DMS53 treated with DMSO at 0.1 percent for 48 hours (cell line): ENCODE data around the gene CD48.

ENCODE experiments used
- DNase-seq: peaks from one replicate; lab custom pipeline; 2025; ENCODE audit not compliant: unreplicated experiment; lab: John Stamatoyannopoulos, UW

The CD48 gene

DNA sequence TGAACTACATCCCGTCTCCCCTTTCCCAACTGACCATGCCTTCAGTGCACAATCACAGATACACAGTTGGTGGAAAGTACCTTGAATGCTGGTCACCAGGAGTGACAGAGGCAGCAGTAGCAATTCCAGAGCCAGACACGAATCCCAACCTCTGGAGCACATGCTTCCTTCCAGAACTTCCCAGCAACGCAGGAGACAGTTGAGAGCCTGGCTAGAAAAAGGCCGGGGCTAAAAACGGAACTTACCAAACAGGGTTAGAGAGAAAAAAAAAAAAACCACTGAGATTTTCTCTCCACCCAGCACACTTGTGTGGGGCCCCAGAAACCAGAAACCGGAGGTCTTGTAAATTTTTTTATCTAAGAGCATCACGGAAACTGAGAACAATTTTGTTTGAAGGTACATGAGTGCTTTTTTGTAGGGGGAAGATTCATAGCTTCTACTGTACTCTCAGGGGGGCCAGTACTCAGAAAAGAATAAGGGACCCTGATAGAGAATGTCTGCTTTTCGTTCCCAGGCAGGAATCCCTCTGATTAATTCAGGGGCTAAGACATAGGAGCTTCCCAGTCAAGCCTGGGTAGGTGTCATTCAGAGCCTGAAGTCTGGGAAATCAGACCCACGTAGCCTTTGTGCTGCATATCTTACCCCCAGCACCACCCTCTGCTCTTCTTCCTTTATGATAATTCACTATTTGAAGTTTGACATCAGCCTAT lies at the start of gene CD48:
TSS of gene CD48 (minus strand) at position 221 of the 710 bp plus-strand sequence. CDS start at position 162, 59 bp downstream.
- no peak for DNase-seq

GRCh38 chr1:160761046-160761445 lies 49.4 kb upstream of the CD48 start:
- DNase-seq, result no peak

GRCh38 chr1:160759740-160760139 lies 48.1 kb upstream of the CD48 start:
- no peak for DNase-seq

GRCh38 chr1:160758521-160758920 lies 46.9 kb upstream of the CD48 start:
- DNase-seq, result no peak

DNA sequence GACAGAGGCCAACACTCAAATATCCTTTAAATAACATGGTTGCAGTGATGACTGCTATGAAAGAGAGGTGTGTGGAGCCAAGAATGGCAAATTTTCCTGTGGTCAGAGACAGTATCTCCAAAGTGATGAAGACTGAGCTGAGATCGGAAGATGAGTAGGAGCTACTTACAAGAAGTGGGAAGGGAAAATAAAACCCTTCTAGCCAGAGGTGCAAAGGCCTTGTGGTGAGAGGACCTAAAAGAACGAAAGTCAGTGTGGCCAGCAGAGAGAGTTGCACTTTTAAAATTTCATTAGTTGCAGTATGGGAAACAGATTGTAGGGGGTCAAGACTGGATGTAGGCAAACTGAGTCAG lies 45.2 kb upstream of the CD48 start:
- no peak for DNase-seq

DNA sequence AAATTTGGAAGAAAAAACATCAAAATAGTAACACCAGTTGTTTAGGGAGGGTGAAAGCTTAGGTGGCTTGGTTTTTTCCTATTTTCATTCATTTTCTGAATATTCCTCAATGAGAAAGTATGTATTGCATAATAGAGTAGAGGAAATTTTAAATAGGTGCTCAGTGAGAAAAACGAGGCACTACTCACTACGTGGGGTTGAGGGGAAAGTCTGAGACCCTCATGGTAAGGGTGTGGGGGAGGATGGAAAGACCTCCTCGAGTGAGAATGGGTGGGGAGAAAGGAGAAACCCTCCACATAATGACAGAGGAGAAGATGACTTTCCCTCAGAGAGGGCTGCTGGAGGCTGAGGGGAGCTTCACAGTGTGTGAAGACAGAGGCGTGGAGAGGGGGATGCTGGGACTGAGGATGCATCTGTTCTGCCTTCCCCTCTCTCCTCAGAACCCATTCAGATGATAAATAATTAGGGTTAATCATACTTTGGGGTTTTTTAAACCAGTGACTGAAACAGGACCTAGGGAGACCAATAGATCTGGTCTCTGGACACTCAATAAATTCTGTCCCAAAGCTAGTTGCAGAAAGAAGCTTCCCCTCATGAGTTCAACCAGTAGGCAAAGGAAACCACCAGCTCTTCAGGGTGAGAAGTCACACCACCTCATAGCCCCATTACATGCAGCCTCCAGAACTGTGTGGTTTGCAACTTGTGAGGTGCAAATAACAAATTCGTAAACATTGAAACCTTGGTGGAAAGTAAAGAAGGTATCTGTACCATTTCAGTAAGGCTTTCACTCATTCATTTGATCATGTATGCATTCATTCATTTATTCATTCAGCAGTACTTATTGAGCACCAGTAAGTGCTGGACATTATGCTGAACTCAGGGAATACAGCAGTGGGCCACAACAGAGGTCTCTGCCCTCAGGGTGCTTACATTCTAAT lies 44.6 kb upstream of the CD48 start:
- no peak for DNase-seq

GRCh38 chr1:160755461-160755860 lies 43.8 kb upstream of the CD48 start:
- no peak for DNase-seq

DNA sequence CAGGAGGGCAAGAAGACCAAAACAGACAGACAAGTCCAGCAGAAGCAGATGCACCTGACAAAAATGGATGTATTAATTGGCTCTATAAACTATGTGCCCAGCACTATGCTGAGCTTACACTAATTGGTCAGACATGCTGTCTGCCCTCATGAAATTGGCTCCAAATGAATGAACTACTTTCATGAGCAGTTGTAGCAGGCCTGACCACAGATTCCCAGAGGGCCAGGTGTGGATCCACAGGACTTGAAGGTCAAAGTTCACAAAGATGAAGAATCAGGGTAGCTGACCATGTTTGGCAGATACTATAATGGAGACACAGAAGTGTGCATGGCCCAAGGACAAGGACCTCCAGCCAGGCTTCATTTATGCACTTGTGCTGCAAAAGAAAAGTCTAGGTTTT lies 42.0 kb upstream of the CD48 start:
- no peak for DNase-seq

DNA sequence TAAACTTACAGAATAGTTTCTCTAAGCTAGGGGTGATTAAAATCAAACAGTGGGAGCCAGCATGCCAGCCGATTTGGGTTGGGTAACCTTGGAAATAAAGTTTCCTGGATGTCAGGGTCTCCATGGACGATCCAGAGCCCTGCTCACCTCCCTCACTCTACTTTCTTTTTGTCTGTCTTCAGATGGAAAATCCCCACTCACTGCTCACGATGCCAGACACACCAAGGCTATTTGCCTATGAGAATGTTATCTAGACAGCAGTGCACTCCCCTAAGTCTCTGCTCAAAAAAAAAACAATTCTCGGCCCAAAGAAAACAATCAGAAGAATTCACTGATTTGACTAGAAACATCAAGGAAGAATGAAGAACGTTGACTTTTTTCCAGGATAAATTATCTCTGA lies 41.3 kb upstream of the CD48 start:
- no peak for DNase-seq

DNA sequence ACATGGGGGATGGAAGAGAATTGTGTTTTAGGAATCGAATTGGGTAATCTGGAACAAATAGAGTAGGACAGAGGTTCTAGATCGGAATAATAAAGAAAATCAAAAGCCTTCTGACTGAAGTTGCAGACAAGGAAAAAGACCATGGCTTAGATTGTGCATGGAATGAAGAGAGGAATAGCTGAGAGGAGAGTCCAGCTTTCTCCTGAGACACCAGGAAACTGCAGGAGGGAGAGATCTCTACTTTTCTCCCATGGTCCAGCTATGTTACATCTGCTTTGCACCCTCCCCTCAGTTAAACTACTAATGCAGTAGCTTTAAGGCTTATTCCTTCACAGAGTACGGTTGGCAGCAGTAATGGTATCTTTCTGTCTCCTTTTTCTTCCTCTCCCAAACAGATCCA lies 40.8 kb upstream of the CD48 start:
- no peak for DNase-seq

DNA sequence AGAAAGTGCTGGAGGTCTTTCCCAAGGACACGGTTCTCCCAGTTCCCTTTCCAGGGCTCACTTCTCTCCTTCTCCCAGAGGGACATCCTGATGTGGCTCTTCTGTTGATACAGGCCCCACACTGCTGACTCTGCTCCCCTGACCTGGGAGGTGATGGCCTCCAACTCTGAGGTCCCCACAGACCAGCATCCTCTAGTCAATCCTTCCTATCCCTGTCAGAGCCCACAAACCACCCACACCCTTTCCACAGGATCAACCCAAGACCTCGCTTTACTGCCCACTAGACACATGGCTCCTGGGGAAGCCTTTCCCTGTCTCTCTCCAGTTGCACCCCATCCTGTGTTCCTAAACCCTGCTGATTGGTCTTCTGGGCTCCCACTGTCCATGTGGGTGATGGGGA lies 39.0 kb upstream of the CD48 start:
- no peak for DNase-seq

GRCh38 chr1:160748878-160749269 lies 37.3 kb upstream of the CD48 start:
- DNase-seq, result no peak

DNA sequence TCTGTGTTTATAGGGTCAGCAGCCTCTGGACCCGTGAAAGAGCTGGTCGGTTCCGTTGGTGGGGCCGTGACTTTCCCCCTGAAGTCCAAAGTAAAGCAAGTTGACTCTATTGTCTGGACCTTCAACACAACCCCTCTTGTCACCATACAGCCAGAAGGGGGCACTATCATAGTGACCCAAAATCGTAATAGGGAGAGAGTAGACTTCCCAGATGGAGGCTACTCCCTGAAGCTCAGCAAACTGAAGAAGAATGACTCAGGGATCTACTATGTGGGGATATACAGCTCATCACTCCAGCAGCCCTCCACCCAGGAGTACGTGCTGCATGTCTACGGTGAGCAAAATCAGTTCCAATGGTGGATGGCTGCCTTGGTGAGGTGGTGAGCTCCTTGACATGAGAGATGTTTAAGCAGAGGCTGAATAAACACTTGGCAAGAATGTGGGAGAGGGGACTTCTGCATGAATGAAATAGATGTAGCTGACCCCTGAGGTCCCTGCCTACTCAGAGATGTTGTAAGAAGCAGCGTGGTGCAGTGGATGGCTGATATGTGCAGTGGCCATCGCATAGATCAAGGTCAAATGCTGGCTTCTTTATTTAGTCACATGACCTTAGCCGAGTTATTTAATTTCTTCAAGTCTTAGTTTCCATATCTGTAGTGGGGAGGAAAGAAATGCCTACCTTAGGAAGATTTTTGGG lies 36.7 kb upstream of the CD48 start:
- DNase-seq, result no peak

GRCh38 chr1:160747717-160748116 lies 36.1 kb upstream of the CD48 start:
- no peak for DNase-seq

DNA sequence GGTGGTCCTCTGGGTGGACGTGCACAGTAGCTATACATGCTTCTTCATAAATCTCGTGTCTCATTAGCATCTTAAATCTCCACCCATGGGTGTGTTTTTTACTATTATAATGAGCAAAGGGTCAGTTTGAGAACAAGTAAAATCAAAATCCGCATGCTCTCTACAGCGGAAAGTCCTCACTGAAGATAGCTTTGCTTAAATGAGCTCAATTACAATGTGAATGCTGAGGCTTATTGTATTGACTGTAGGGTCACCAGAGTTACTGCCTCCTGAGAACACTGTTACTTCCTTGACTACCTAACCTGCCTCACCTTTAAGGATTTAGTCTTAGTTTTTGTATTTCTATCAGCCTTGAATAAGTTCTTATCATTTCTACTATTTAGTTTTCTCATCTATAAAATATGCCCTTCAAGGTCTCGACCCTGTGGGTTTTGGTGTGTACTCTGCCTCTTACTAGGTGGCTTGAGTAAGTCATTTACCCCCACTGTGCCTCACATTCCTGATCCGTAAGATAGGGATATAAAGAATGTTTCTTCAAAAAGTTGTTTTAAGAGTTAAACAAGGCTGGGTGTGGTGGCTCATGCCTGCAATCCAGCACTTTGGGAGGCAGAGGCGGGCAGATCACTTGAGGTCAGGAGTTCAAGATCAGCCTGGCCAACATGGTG lies 35.3 kb upstream of the CD48 start:
- DNase-seq, result no peak

- no peak for DNase-seq
Observed at GRCh38 chr1:160745551-160745950, 33.9 kb upstream of the CD48 start.

DNA sequence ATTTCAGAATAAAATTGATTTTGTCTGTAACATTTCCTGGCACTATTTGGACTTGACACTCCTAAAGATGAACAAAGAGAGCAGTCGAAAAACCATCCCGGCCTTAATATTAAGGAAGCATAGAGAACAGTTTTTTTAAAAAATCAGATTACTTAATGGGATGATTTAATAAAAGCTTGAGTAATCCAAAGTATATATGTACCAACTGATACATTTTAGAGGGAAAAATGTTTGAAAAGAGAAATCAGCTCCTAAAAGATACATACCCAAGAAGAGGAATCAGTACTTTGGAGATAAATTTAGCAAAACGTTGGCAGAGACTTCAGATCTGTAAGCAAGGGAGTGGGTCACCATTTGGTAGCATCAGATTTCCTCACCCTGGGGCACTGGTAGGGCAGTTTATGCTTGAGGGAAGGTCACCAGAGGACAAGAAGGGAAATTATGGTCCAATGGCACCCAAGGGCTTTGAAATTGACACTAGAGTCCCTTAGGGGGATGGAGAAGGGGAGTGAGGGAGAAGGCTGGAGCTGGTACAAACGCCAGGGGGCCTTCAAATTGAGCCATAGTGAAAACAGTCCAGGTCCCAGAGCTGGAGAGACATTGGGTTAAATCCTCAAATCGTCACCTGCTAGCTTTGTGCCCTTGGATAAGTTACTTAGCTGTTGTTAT lies 33.4 kb upstream of the CD48 start:
- DNase-seq, result no peak

GRCh38 chr1:160744199-160744851 lies 32.7 kb upstream of the CD48 start:
- no peak for DNase-seq

DNA sequence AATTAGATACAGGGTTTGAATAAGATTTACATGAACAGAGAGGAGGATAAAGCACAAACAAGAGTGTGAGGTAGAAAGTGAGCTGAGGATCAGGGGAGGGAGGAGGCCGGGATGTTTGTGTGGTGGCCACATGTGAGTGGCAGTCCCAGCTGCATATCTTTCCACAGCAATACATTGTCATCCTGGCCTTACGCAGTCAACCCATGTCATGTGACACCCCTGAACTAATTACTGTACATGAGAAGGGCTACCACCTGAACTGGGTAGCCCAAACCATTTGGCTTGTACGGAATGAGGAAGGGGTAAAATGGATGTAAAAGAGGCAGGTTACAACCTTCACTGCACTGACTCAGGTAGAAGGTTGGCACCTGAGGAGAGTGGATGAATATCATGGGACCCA lies 31.6 kb upstream of the CD48 start:
- DNase-seq, result no peak

- DNase-seq, result no peak
Observed at GRCh38 chr1:160742428-160743127, 31.0 kb upstream of the CD48 start.
